ENCODE results near the gene KRTAP12-2.

DNA sequence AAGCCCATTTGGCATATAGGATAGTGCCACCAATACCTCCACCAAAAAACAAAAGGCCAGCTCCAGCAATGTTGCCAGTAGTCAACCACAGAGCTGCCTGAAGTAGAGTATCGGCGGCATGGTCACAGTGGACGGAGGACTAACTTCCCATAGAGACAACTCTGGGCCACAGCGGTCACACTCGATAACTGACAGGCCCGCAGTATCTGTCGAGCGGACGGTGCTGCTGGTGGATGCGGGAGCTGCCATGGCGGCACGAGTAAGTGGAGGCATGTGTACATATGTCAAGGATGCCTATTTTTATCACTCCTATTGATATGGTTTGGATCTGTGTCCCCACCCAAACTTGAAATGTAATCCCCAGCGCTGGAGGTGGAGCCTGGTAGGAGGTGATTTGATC is 11.2 kb upstream of the KRTAP12-2 start:
- TF ChIP-seq, protein P1, sequence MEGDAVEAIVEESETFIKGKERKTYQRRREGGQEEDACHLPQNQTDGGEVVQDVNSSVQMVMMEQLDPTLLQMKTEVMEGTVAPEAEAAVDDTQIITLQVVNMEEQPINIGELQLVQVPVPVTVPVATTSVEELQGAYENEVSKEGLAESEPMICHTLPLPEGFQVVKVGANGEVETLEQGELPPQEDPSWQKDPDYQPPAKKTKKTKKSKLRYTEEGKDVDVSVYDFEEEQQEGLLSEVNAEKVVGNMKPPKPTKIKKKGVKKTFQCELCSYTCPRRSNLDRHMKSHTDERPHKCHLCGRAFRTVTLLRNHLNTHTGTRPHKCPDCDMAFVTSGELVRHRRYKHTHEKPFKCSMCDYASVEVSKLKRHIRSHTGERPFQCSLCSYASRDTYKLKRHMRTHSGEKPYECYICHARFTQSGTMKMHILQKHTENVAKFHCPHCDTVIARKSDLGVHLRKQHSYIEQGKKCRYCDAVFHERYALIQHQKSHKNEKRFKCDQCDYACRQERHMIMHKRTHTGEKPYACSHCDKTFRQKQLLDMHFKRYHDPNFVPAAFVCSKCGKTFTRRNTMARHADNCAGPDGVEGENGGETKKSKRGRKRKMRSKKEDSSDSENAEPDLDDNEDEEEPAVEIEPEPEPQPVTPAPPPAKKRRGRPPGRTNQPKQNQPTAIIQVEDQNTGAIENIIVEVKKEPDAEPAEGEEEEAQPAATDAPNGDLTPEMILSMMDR (conservative IDR thresholded peaks at IDR 0.05; ENCODE audit: low read length) = no peak
- TF ChIP-seq EZH2phosphoT487 (IDR thresholded peaks at IDR 0.05; ENCODE audit: borderline replicate concordance) = no peak

Data from Loucy (cell line).